ENCODE data around the gene PRDM16. TPM values are rescaled to one million over a fixed set of nuclear protein-coding genes. Genes with fewer than 3 reads are reported as not detected.

Gene PRDM16
- total and polyA plus RNA-seq, 4 donors, result 0.05 to 0.67 (median 0.19) TPM

DNA sequence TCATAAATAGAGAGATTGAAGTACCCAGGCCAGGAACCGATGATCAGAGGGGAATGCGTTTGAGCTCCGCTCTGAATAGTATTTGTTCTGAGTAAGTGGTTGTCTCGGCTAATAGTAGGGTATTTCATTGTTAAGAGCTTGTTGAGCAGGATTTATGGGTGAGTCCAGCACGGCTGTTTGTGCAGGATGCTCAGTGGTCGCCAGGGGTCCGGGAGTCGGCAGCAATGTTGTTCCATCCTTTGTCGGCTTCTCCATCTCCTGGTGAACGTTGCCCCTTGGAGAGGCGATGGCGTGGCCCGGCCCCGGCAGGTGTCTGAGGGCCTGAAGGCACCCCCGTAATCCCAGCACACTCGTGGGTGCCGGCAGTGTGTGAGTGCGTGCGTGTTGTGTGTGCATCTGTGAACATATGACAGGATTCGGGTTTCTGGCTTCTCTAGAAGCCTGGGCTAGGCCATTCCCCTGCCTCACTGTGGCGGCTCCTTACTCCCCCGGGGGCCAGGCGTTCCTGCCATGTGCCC, 224.6 kb downstream of the PRDM16 start (continued):
- TF ChIP-seq, protein P1, sequence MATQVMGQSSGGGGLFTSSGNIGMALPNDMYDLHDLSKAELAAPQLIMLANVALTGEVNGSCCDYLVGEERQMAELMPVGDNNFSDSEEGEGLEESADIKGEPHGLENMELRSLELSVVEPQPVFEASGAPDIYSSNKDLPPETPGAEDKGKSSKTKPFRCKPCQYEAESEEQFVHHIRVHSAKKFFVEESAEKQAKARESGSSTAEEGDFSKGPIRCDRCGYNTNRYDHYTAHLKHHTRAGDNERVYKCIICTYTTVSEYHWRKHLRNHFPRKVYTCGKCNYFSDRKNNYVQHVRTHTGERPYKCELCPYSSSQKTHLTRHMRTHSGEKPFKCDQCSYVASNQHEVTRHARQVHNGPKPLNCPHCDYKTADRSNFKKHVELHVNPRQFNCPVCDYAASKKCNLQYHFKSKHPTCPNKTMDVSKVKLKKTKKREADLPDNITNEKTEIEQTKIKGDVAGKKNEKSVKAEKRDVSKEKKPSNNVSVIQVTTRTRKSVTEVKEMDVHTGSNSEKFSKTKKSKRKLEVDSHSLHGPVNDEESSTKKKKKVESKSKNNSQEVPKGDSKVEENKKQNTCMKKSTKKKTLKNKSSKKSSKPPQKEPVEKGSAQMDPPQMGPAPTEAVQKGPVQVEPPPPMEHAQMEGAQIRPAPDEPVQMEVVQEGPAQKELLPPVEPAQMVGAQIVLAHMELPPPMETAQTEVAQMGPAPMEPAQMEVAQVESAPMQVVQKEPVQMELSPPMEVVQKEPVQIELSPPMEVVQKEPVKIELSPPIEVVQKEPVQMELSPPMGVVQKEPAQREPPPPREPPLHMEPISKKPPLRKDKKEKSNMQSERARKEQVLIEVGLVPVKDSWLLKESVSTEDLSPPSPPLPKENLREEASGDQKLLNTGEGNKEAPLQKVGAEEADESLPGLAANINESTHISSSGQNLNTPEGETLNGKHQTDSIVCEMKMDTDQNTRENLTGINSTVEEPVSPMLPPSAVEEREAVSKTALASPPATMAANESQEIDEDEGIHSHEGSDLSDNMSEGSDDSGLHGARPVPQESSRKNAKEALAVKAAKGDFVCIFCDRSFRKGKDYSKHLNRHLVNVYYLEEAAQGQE (IDR thresholded peaks at IDR 0.05), result no peak
- TF ChIP-seq FOXA1 (IDR thresholded peaks at IDR 0.05) (no peak), JUND (IDR thresholded peaks at IDR 0.05) (no peak), SP1 (IDR thresholded peaks at IDR 0.05) (no peak)
- TF ChIP-seq, protein P2, sequence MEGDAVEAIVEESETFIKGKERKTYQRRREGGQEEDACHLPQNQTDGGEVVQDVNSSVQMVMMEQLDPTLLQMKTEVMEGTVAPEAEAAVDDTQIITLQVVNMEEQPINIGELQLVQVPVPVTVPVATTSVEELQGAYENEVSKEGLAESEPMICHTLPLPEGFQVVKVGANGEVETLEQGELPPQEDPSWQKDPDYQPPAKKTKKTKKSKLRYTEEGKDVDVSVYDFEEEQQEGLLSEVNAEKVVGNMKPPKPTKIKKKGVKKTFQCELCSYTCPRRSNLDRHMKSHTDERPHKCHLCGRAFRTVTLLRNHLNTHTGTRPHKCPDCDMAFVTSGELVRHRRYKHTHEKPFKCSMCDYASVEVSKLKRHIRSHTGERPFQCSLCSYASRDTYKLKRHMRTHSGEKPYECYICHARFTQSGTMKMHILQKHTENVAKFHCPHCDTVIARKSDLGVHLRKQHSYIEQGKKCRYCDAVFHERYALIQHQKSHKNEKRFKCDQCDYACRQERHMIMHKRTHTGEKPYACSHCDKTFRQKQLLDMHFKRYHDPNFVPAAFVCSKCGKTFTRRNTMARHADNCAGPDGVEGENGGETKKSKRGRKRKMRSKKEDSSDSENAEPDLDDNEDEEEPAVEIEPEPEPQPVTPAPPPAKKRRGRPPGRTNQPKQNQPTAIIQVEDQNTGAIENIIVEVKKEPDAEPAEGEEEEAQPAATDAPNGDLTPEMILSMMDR (IDR thresholded peaks at IDR 0.05; ENCODE audit: low read depth, low read length, missing input control), result no peak

DNA sequence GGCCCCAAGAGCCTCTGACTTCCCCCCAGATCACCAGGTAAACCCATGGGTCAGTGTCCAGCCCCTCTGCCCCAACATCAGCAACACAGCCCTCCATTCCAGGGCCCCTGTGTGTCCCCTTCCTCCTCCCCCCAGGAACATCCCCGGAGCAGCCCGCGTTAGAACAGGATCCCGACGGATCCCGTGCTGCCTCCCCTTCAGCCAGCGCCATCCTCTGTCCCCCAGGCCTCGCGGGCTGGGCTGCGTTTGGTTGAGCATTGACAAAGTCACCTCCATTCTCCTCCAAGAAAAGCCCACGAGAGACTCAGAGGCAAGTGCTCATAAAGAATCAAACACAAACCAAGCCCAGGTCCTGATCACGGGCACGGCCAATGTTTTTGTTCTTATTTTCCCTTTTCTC, 225.4 kb downstream of the PRDM16 start:
- no peak for DNase-seq (ENCODE audit: low spot score)
- Histone ChIP-seq H3K9me3 (ENCODE audit: control insufficient read depth in 4 of 4, low read length in 3 of 4) (no peaks in the 10 kb centered on the region), H3K4me3 (ENCODE audit: low read depth in 1 of 3, low read length in 3 of 3) (no peak overlapping the region), H3K4me1 (ENCODE audit: control insufficient read depth in 4 of 4, insufficient read depth in 4 of 4, low read length in 3 of 4) (peaks cover 0 to 2% (median 0%) of the 10 kb centered on the region in 4 donors), H3K9ac (ENCODE audit: low read depth in 1 of 2, low read length in 2 of 2) (no peak overlapping the region), H3K27ac (ENCODE audit: low read depth in 1 of 2, low read length in 2 of 2) (no peak overlapping the region), H3K27me3 (ENCODE audit: control insufficient read depth in 4 of 4, insufficient read depth in 4 of 4, low read length in 3 of 4) (peaks cover 0 to 2% (median 0%) of the 10 kb centered on the region in 4 donors), H3K36me3 (ENCODE audit: control insufficient read depth in 4 of 4, insufficient read depth in 3 of 4, low read depth in 1 of 4, low read length in 3 of 4) (no peaks in the 10 kb centered on the region)
- WGBS, result 85% methylated on average over 13 of the region's 13 CpGs
- TF ChIP-seq, protein P3, sequence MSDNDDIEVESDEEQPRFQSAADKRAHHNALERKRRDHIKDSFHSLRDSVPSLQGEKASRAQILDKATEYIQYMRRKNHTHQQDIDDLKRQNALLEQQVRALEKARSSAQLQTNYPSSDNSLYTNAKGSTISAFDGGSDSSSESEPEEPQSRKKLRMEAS (IDR thresholded peaks at IDR 0.05), result no peak
- TF ChIP-seq SP1 (IDR thresholded peaks at IDR 0.05) (no peak), HNF4A (conservative IDR thresholded peaks at IDR 0.05) (no peak), RAD21 (IDR thresholded peaks at IDR 0.05) (no peak), FOXA1 (IDR thresholded peaks at IDR 0.05) (no peak), TAF1 (conservative IDR thresholded peaks at IDR 0.05) (no peak), RXRA (IDR thresholded peaks at IDR 0.05) (no peak), FOXA2 (IDR thresholded peaks at IDR 0.05) (no peak), HNF4G (IDR thresholded peaks at IDR 0.05) (no peak)
- TF ChIP-seq, protein P1 (IDR thresholded peaks at IDR 0.05), result no peak
- TF ChIP-seq, protein P4, sequence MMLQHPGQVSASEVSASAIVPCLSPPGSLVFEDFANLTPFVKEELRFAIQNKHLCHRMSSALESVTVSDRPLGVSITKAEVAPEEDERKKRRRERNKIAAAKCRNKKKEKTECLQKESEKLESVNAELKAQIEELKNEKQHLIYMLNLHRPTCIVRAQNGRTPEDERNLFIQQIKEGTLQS (IDR thresholded peaks at IDR 0.05), result no peak
